HG02678 (cell line): ENCODE measurements around the gene ZNF292.
A peak's percentile ranks its signal among the peaks of the same experiment; 100 is the strongest.
"Not testable (repeated sequence)": the region's sequence is repeated elsewhere in the genome, so short reads cannot be mapped to it uniquely, and the experiment has no call there.

Source experiments
- ATAC-seq: cut with Tn5 transposase; IDR thresholded peaks from one replicate; pipeline ENCODE4 v1.9.1; 2021; ENCODE audit warnings: mild to moderate bottlenecking, moderate library complexity; ENCODE audit not compliant: unreplicated experiment

Gene ZNF292

DNA sequence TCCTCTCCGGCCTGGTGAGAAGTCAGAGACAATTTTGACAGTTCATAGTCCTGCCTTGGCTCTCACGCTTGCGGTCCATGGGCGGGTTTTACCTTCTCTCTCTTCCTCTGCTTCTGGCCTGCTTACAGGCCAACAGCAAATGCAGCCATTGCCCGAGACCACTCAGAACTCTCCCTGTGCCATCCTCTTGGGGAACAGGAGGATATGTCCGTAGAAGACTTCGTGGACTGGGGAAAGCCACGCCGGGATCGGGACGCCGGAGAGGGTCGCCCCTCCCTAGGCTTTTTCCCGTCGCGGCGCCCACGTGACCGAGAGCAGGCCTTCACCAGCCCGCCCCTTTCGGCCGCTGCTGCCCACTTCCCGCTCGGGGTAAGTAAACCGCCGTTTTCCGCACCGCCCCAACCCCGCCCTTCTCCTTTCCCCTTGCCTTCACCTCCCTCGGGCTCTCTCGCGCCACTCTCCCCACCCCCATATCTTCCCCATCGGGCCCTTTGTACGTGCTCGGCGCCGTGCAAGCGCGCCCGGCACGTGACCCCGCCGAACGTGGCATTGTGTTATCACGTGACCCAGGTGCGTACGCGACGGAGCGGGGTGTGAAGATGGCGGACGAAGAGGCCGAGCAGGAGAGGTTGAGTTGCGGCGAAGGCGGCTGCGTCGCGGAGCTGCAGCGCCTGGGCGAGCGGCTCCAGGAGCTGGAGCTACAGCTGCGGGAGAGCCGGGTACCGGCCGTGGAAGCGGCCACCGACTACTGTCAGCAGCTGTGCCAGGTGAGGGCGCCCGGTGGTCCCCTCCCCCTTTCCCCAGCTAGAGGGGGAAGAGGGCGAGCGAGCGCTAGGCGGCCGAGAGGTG, at the start of gene ZNF292:
ZNF292 (plus strand) TSS at position 573 of the 849 bp plus-strand sequence; CDS start at position 600, 27 bp downstream.
- ATAC-seq = peak; percentile 77

DNA sequence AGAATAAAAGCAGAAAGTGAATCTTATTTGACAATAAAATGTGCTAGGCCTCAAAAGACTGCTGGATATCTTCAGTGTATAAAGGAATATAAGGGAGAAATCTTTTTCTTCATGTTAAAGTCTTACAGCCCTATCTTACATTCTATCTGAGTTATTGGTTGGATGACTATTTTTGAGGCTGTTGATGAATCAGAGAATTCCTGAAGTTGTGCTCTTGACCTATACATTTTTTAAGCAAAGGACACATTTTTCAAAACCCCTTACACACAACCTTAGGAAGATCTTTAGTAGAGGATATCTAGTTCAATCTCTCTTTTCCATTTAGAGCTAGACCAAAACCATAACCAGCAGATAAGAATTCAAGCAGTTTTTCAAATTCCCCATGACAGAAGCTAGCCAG, 49.5 kb upstream of the ZNF292 start:
- ATAC-seq = no peak

DNA sequence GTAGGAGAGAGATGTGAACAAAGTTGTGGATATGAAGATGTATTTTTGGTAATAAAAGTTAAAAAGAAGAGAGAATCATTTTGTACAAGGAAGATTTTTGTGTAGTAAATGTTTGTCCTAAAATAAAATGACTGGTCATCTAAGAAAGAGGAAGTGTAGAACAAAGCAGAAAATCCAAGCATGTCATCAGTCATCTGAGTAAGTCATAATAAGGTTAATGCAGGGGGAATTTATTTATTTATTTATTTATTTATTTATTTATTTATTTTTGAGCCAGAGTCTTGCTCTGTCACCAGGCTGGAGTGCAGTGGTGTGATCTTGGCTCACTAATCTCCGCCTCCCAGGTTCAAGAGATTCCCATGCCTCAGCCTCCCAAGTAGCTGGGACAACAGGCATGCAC, 44.7 kb upstream of the ZNF292 start:
- ATAC-seq = no peak

DNA sequence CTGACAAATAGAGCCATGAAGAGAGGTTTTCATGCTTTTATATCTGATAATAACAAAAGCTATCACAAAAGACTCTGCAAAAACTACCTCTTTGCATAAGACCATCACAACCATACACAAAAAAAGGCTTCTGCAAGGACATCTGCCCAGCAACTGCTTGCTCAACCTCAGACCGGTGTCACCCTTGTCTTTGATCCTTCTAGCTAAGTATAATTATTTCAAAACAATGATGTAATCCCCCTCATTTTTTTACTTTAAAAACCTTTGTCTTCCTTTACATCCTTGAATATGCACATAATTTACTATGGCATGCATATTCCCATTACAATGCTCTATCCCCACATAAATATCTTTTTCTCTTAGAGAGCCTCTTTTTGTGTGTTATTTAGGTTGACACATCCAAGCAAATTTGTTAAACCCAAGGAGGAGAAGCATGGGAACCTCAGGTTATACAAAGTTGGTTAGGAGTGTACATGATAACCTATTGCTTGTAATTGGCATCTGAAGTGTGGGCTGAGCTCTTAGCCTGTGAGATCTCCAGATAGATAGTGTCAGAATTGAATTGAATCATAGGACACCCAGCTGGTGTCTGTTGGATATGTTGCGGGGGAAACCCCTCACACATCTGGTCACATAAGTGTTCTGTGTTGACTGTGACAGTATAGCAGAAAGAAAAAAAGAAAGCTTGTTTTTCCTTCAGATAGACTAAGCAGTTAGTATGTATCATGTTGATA, 39.8 kb upstream of the ZNF292 start:
- peak; percentile 81 for ATAC-seq

DNA sequence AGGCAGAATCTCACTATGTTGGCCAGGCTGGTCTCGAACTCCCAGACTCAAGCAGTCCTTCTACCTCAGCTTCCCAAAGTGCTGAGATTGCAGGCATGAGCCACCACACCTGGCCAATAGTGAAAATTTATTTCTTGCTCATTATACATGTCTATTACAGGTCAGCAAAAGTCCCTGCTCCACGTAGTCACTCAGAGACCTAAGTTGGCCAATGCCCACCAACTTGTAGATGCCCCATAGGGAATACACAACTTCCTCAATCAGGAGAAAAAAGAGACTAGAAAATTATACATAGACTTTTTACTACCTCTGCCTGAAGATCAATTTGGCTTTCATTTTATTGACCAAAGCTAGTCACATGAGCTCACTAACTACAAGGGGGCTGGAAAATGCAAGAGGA, 38.4 kb upstream of the ZNF292 start:
- no peak for ATAC-seq

DNA sequence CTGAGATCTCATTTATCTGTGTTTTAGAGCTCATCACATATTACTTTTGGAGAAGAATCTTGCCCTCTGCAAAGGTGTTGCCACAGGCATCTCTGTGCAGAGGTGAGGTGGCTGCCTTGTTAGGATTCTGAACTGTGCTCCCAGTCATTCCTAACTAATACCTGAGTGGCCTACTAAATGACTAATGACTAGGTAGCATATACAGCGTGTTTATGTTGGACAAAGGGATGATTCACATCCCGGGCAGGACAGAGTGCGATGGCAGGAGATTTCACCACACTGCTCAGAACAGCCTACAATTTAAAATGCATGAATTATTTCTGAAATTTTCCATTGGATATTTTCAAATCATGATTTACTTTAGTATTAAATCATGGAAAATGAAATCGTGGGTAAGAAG, 37.3 kb upstream of the ZNF292 start:
- no peak for ATAC-seq

DNA sequence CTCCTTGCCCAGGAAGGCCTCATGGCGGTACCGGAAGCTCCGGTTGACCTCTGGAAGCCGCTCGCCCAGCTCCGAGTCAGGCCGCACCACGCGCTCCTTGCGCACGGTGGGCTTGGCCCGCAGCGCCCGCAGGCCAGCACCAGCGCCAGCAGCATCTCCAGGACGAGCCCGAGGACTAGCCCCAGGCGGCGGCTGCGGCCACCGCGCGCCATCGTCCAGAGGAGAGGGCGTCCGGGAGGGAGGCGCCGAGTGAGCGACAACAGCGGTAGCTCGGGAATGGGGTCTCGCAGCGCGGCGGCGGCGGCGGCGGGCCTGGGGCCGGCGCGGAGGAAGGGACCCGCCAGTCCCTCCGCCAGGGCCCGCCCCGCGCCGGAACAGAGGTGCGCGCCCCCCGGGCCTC, 32.9 kb upstream of the ZNF292 start:
- no peak for ATAC-seq

DNA sequence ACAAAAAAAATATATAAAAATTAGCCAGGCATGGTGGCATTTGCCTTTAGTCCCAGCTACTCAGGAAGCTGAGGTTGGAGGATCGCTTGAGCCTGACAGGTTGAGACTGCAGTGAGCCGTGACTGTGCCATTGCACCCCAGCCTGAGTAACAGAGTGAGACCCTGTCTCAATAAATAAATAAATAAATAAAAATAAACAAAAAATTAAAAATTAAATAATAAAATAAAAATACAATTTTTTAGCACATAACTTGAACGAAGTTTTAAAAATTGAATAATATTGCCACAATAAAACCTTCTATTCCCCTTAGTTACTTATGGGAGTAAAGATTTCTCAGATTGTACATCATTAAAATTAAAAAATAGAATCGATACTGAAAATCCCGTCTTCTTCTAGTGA, 31.3 kb upstream of the ZNF292 start:
- ATAC-seq = no peak

DNA sequence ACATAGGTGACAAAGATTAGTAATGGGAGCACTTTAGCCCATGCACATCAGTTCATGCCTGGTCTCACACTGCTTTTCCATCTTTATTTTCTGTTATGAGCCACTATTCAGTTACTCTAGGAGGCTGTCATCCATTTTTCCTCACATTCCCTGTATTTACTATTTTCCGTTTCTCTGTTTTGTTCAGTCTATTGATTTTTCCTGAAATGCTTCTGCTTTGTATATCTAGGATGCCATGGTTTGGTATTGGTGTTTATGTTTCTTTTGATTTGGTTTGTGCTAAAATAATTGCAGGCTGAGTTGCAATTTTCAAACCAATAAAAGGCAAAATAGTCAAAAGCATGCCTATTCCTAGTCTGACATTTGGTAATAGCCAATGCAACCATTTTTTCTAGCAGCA, 28.9 kb upstream of the ZNF292 start:
- ATAC-seq = no peak

DNA sequence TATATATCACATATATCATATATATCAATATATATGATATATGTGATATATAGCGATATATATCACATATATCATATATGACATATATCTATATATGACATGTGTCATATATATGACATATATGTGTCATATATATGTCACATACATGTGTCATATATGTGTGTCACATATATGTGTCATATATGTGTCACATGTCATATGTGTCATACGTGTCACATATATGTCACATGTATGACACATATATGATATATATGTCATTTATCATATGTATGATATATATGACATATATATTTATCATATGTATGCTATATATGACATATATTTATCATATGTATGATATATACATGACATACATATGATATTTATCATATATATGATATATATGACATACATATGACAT, 27.6 kb upstream of the ZNF292 start:
- no peak for ATAC-seq

DNA sequence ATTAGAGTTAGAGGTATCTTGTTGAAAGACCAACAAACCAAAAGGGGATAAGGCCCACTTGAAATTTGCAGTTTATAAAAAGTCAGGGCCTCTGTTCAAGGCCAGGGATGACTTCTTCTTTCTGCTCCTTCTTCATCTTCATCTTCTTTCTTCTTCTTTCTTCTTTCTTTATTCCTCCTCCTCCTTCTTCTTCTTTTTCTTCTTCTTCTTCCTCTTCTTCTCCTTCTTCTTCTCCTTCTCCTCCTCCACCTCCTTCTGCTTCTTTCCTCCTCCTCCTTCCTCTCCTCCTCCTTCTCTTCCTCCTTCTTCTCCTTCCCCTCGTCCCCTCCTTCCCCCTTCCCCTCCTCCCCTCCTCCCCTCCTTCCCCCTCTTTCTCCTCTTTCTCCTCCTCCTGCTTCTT, 18.4 kb upstream of the ZNF292 start:
- ATAC-seq = no peak

DNA sequence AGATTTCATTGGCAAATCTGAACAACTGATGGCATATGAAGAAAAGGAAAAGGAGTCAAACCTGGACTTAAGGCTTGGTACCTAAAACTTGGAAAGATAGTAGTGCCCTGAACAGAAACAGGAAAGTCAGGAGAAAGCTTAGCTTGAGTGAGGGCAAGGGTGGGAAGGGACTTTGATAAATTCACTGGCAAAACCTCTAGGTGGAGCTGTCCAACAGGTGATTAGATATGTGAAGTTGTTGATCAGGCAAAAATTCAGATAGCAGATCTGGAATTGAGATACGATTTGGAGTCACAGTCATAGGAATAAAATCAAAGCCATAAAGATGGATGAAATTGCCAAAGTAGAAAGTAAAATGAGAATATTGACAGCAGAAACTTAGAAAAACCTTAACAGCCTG, 16.1 kb upstream of the ZNF292 start:
- peak; percentile 75 for ATAC-seq

DNA sequence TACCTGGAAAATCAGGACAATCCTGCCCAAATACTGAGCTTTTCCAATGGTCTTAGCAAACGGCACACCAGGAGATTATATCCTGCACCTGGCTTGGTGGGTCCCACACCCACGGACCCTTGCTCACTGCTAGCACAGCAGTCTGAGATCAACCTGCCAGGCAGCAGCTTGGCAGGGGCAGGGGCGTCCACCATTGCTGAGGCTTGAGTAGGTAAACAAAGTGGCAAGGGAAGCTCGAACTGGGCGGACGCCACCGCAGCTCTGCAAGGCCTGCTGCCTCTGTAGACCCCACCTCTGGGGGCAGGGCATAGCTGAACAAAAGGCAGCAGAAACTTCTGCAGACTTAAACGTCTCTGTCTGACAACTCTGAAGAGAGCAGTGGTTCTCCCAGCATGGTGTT, 15.4 kb upstream of the ZNF292 start:
- ATAC-seq = not testable (repeated sequence)

DNA sequence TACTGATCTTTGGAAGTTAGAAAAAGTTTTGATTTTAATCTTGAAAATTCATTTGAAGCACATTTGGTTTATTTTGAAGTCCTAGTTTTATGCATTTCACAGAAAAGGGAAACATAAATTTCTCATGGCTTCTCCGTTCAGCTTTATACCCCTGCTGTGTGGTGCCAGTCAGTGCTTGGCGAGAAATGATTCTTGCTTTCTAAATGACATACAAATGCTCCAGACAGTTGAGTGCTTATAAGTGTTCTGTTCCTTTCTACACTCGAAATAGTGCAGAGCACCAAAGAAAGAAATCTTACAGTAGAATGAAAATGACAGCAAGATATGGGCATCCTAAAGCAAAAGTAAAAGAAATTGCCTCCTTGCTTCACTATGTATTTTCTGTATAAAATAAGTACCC, 9.0 kb upstream of the ZNF292 start:
- ATAC-seq = no peak

DNA sequence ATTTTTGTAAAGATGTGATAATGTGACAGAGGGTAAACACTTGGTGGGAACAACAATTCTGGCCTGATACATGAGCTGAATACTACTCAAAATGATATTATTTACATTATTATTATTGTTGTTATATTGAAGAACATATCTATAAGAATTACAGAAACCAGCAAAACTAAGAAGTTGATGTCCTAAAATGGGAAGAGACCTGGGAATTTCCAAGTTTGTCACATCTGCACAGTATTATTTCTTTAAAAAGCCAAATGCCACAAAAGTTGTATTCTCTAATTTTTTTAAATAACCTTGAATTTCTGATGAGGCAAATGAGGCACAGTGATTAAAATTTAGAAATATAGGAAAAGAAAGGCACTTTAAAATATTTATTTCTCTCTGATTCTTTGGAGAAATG, 5.0 kb upstream of the ZNF292 start:
- ATAC-seq = no peak

DNA sequence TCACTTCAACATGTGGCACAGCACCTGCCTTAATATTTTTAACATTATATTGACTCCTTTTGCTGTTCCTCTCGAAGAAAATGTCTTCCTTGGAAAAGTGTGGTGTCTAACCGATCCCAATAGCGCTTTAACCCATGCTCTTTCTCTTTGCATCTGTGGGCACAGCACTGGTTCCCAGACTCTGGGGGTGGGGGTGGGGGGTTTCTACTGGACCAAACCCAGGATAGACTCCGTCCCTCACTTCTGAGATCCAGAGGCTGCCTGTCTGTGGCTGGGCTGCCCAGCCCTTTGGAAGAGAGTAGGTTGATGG, 3.9 kb upstream of the ZNF292 start:
- ATAC-seq = no peak

DNA sequence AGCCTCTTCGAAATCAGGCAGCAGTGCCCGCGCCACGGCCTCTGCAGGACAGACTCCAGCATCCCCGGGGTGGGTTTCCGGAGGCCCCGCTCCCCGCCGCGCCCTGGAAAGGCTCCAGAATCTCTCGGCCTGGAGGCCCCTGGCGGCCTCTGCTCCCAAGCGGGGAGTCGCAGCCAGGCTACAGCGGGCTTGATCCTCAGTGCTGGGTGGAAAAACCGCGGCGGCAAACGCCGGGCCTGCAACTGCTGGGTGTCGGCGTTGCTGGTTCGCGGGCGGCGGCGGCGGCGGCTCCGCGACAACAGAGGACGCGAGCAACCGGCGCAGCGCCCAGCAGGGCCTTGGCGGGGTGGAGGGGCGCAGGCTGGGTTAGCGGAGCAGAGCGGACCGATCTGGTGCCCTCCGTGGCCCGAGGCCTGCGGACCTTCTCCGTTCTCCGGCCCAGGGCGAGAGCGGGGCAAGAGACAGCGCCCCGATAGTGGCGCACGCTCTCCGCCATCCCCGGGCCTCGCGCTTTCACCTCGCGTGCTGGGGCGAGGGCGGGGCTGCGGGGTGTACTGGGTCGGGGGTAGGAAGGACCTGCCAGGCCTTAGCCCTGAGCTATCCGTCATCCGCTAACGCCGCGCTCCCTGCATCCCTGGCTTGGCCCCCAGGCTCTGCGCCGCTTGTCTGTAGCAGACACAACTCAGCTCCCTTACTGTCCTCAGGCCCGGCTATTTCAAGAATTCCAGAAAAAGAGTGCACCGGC, 3.4 kb upstream of the ZNF292 start:
- ATAC-seq = peak; percentile 37

DNA sequence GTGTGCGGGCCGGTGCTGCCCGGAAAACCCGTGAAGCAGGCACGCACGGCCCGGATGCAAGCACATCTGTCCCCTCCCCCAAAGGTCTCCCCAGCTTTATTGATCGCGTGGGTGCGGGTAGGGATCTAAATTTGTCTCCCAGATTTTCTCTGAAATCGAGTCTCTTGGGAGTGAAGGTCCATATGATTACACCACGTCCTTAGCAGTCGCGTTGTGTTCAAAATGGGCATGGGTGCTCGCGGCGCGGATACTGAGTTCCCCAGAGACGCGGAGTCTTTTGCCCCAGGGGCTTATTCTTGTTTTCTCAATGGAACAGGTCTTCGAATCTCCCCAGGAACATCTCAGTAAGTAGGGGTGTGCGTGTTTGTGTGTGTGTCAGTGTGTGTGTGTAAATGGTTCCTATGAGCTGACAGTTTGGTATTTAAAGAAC, 2.8 kb upstream of the ZNF292 start:
- no peak for ATAC-seq

DNA sequence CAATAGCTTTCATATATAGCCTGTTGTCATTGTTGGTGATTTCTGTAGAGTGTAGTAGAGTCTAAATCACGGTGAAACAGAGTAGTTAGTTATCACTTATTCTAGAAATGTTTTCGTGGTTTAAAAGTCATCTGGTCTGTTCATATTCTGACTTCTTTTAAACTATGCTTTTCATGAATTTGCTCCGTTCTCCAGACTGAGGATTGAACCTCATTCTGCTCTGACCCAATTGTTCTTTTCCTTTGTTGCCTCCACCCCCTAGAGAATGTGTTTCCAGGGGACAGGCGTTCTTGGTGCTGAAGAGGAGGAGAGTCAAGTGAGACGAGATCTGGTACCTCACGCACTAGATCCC, 748 bp upstream of the ZNF292 start:
- no peak for ATAC-seq

DNA sequence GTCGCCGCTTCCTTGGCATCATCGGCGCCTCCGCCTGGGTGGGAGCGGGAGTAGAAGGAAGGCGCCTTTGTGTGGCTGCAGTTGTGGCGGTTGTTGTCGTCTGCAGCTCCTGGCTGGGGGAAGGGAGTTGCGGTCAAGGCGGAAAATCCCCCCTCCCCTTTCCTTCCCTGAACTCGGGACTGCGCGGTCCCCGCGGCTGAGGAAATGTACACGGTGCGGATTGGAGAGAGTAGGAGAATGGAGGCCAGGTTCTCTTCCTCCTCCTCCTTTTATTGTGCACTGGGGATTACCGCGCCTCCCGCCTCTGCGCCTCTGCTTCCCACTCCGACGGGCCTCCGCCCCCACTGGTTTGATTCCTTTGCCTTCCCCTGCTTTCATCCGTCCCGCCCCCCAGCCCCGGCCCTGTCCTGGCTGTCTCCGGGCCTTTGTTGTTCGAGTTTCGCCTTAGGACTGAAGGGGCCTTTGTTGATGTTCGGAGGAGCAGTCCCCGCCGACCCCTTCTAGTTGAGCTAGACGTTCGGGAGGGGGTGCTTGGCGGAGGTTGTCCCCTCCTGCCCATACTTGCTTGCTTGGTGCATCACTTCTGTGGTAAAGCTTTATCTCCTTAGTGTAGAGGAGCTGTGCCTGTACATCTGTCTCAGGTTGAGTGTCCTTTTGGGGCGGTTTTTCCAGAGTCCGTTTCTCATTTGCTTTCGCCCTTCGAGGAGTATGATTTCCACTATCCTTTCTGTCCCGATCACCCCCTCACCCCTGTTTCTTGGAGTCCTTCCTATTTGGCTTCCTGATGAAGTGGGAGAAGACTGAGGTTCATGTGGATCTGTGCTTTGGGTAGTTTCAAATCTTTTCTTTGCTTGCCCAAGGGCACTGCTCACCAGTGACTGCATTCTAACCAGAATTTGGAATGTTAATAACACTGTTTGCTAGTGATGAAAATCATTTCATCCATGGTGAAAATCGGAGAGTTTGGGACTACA, 764 bp downstream of the ZNF292 start:
- no peak for ATAC-seq

DNA sequence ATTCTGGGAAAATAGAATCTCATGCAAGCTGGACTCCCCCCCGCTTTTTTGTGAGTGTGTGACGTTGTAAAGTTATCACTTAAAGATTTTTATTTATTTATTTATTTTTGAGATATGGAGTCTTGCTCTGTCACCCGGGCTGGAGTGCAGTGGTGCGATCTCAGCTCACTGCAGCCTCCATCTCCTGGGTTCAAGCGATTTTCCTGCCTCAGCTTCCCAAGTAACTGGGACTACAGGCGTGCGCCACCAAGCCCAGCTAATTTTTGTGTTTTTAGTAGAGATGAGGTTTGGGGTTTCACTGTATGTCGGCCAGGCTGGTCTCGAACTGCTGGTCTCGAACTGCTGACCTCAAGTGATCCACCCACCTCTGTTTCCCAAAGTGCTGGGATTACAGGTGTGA, 2.2 kb downstream of the ZNF292 start:
- not testable (repeated sequence) for ATAC-seq
